Nucleus accumbens (tissue), 56 donors: ENCODE measurements around the gene DENND6A.

ENCODE experiments used
- DNase-seq, 56 donors: peaks; one replicate each; lab custom pipeline; 2025; lab: John Stamatoyannopoulos, UW

DENND6A gene

DNA sequence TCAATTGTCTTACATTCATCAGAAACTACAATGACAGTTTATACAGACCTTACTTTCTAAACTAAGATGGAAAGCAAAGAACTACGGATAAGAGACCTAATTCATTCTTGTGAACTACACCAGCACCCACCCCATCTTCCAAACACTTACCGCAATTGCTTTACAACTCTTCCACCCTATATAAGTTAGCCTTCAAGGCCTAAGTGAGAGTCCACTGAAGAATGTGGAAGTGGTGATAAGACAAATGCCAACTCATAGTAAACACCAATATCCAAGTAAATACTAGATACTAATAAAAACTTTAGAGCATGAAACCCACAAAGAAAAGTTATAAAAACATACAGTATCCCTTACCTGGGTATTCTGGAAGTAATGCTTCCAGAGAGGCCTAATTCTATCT is 109.3 kb downstream of the DENND6A start:
- DNase-seq = no peak

DNA sequence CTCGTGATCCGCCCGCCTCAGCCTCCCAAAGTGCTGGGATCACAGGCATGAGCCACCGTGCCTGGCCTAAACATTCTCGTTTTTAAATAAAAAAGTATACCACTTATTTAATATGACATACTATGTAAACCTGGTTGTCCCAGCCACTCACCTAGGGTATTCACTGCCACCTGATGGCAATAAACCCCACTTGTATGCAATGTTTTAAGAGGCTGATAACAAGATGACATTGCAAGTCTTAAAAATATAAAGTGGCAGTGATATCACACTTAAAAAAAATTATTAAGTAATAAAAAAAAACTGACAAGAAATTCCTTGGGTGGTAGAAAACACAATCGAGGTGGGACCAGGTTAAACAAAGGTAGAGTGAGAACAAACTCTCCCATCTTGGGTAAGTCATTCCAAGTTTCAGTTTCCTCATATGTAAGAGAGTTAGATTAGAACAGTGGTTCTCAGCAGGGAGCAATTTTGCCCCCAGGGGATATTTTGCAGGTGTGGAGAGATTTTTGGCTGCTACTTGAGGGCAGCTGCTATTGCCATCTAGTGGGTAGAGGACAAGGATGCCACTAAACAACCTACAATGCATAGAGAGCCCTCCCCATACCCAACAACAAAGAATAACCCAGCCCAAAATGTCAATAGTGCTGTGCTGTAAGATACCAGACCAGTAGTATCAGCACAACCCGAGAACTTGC is 110.3 kb downstream of the DENND6A start:
- no peak for DNase-seq

- no peak for DNase-seq
Observed at GRCh38 chr3:57577801-57578200, 115.1 kb downstream of the DENND6A start.

- DNase-seq = no peak
Observed at GRCh38 chr3:57575966-57576626, 116.8 kb downstream of the DENND6A start.
